DOHH2 (cell line): ENCODE measurements around the gene LRMDA.

Experiments
- H3F3A ChIP-seq: fragments of 200-600 bp; sonication (generic), shearing (Covaris generic); 2 replicates; pipeline ENCODE4 v1.6.0; 2016; ENCODE audit warnings: antibody characterized with exemption, mild to moderate bottlenecking; ENCODE audit not compliant: control insufficient read depth, insufficient read depth
- H3K27ac ChIP-seq: fragments of 200-600 bp; sonication (generic); 2 replicates; pipeline ENCODE4 v1.5.1; 2014; ENCODE audit warnings: low read depth, mild to moderate bottlenecking, low read length, moderate library complexity
- H3K27me3 ChIP-seq: fragments of 200-600 bp; sonication (generic); 2 replicates; pipeline ENCODE4 v1.6.1; 2014; ENCODE audit warnings: mild to moderate bottlenecking, low read length, mixed read lengths; ENCODE audit not compliant: control insufficient read depth
- H3K36me3 ChIP-seq: fragments of 200-600 bp; sonication (generic); 2 replicates; pipeline ENCODE4 v1.6.1; 2014; ENCODE audit warnings: mild to moderate bottlenecking, low read length, moderate library complexity, mixed read lengths; ENCODE audit not compliant: control insufficient read depth
- H3K4me1 ChIP-seq: fragments of 200-600 bp; sonication (generic); 2 replicates; pipeline ENCODE4 v1.6.1; 2014; ENCODE audit warnings: mild to moderate bottlenecking, low read length, mixed read lengths; ENCODE audit not compliant: control insufficient read depth
- H3K4me2 ChIP-seq: fragments of 200-600 bp; sonication (generic); 2 replicates; pipeline ENCODE4 v1.6.0; 2014; ENCODE audit warnings: mild to moderate bottlenecking, low read length, moderate library complexity
- H3K4me3 ChIP-seq: fragments of 200-600 bp; sonication (generic); 2 replicates; pipeline ENCODE4 v1.5.1; 2014; ENCODE audit warnings: mild to moderate bottlenecking, low read length, mixed read lengths
- H3K79me2 ChIP-seq: fragments of 200-600 bp; sonication (generic); 2 replicates; pipeline ENCODE4 v1.6.1; 2014; ENCODE audit warnings: mild to moderate bottlenecking, low read length, mixed read lengths; ENCODE audit not compliant: control insufficient read depth
- H3K9me2 ChIP-seq: fragments of 200-600 bp; sonication (generic); replicated peaks from 2 replicates; pipeline ENCODE4 v1.6.1; 2014; ENCODE audit warnings: mild to moderate bottlenecking, low read length, mixed read lengths; ENCODE audit not compliant: control insufficient read depth
- H3K9me3 ChIP-seq: fragments of 200-600 bp; sonication (generic); 2 replicates; pipeline ENCODE4 v1.6.1; 2014; ENCODE audit warnings: antibody characterized with exemption, low read length, mixed read lengths; ENCODE audit not compliant: control insufficient read depth, insufficient read depth
- H4K20me1 ChIP-seq: fragments of 200-600 bp; sonication (generic); 2 replicates; pipeline ENCODE4 v1.6.0; 2014; ENCODE audit warnings: low read depth, mild to moderate bottlenecking, antibody characterized with exemption, low read length, moderate library complexity; ENCODE audit not compliant: control insufficient read depth, insufficient read depth
- CTCF ChIP-seq: fragments of 200-600 bp; sonication (generic); IDR thresholded peaks from one replicate; pipeline ENCODE4 v1.5.1; 2014; ENCODE audit warnings: antibody characterized with exemption, mild to moderate bottlenecking, low read depth, low read length; ENCODE audit not compliant: poor library complexity, severe bottlenecking
- EZH2phosphoT487 ChIP-seq: fragments of 200-600 bp; sonication (generic); IDR thresholded peaks from 2 replicates; pipeline ENCODE4 v1.6.1; 2017; ENCODE audit warnings: borderline replicate concordance, mild to moderate bottlenecking, antibody characterized with exemption, low read length, moderate library complexity, mixed read lengths

LRMDA gene

GRCh38 chr10:76298329-76298728 is 866.9 kb downstream of the LRMDA start:
- no peaks in the 10 kb centered on the region for H3K4me1 ChIP-seq
- no peaks in the 10 kb centered on the region for H4K20me1 ChIP-seq
- no peaks in the 10 kb centered on the region for H3K9me3 ChIP-seq
- H3K79me2 ChIP-seq: no peaks in the 10 kb centered on the region
- no peaks in the 10 kb centered on the region for H3K36me3 ChIP-seq
- H3K4me2 ChIP-seq: no peak overlapping the region
- no peak overlapping the region for H3K4me3 ChIP-seq
- no peaks in the 10 kb centered on the region for H3K27me3 ChIP-seq
- no peak overlapping the region for H3K27ac ChIP-seq
- no peaks in the 10 kb centered on the region for H3F3A ChIP-seq
- H3K9me2 ChIP-seq: no peaks in the 10 kb centered on the region; the same call in 1 of the 2 replicates
- no peak for TF ChIP-seq CTCF
- no peak for TF ChIP-seq EZH2phosphoT487

GRCh38 chr10:76299501-76299900 is 868.1 kb downstream of the LRMDA start:
- no peaks in the 10 kb centered on the region for H3K79me2 ChIP-seq
- H3K27ac ChIP-seq: no peak overlapping the region
- H4K20me1 ChIP-seq: no peaks in the 10 kb centered on the region
- no peak overlapping the region for H3K4me2 ChIP-seq
- no peaks in the 10 kb centered on the region for H3F3A ChIP-seq
- no peaks in the 10 kb centered on the region for H3K36me3 ChIP-seq
- no peak for TF ChIP-seq CTCF
- no peak for TF ChIP-seq EZH2phosphoT487
- H3K9me3 ChIP-seq: no peaks in the 10 kb centered on the region
- H3K27me3 ChIP-seq: no peaks in the 10 kb centered on the region
- no peak overlapping the region for H3K4me3 ChIP-seq
- no peaks in the 10 kb centered on the region; the same call in 1 of the 2 replicates for H3K9me2 ChIP-seq
- no peaks in the 10 kb centered on the region for H3K4me1 ChIP-seq

GRCh38 chr10:76301211-76301610 is 869.8 kb downstream of the LRMDA start:
- TF ChIP-seq EZH2phosphoT487 (no peak), CTCF (no peak)
- Histone ChIP-seq H3K36me3 (no peaks in the 10 kb centered on the region), H3K27me3 (no peaks in the 10 kb centered on the region), H3K4me1 (no peaks in the 10 kb centered on the region), H3F3A (no peaks in the 10 kb centered on the region), H3K4me2 (no peak overlapping the region), H4K20me1 (no peaks in the 10 kb centered on the region), H3K4me3 (no peak overlapping the region), H3K9me2 (no peaks in the 10 kb centered on the region; the same call in 1 of the 2 replicates), H3K27ac (no peak overlapping the region), H3K79me2 (no peaks in the 10 kb centered on the region), H3K9me3 (no peaks in the 10 kb centered on the region)
